ENCODE data around the gene ENGASE.

ENGASE gene

GRCh38 chr17:79034931-79035485 is 39.6 kb upstream of the ENGASE start:
- H3K4me3 ChIP-seq (ENCODE audit: control insufficient read depth, low read depth, low read length) = no peak overlapping the region
- no peak for DNase-seq (ENCODE audit: low read depth)
- TF ChIP-seq, protein P1, sequence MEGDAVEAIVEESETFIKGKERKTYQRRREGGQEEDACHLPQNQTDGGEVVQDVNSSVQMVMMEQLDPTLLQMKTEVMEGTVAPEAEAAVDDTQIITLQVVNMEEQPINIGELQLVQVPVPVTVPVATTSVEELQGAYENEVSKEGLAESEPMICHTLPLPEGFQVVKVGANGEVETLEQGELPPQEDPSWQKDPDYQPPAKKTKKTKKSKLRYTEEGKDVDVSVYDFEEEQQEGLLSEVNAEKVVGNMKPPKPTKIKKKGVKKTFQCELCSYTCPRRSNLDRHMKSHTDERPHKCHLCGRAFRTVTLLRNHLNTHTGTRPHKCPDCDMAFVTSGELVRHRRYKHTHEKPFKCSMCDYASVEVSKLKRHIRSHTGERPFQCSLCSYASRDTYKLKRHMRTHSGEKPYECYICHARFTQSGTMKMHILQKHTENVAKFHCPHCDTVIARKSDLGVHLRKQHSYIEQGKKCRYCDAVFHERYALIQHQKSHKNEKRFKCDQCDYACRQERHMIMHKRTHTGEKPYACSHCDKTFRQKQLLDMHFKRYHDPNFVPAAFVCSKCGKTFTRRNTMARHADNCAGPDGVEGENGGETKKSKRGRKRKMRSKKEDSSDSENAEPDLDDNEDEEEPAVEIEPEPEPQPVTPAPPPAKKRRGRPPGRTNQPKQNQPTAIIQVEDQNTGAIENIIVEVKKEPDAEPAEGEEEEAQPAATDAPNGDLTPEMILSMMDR (IDR thresholded peaks at IDR 0.05; ENCODE audit: control insufficient read depth, insufficient read depth, low read depth, low read length, missing control alignments) = no peak

- H3K4me3 ChIP-seq (ENCODE audit: control insufficient read depth, low read depth, low read length) = no peak overlapping the region
- DNase-seq (ENCODE audit: low read depth) = no peak
- TF ChIP-seq, protein P1 (IDR thresholded peaks at IDR 0.05; ENCODE audit: control insufficient read depth, insufficient read depth, low read depth, low read length, missing control alignments) = no peak
Observed at GRCh38 chr17:79035686-79036085, 38.9 kb upstream of the ENGASE start.

- TF ChIP-seq, protein P1 (IDR thresholded peaks at IDR 0.05; ENCODE audit: control insufficient read depth, insufficient read depth, low read depth, low read length, missing control alignments) = no peak
- H3K4me3 ChIP-seq (ENCODE audit: control insufficient read depth, low read depth, low read length) = no peak overlapping the region
- DNase-seq (ENCODE audit: low read depth) = no peak
Observed at GRCh38 chr17:79036181-79036580, 38.4 kb upstream of the ENGASE start.

- TF ChIP-seq, protein P1 (IDR thresholded peaks at IDR 0.05; ENCODE audit: control insufficient read depth, insufficient read depth, low read depth, low read length, missing control alignments) = no peak
- peak; percentile 94 for DNase-seq (ENCODE audit: low read depth)
- H3K4me3 ChIP-seq (ENCODE audit: control insufficient read depth, low read depth, low read length) = no peak overlapping the region
Observed at GRCh38 chr17:79036596-79036995, 38.0 kb upstream of the ENGASE start.

DNA sequence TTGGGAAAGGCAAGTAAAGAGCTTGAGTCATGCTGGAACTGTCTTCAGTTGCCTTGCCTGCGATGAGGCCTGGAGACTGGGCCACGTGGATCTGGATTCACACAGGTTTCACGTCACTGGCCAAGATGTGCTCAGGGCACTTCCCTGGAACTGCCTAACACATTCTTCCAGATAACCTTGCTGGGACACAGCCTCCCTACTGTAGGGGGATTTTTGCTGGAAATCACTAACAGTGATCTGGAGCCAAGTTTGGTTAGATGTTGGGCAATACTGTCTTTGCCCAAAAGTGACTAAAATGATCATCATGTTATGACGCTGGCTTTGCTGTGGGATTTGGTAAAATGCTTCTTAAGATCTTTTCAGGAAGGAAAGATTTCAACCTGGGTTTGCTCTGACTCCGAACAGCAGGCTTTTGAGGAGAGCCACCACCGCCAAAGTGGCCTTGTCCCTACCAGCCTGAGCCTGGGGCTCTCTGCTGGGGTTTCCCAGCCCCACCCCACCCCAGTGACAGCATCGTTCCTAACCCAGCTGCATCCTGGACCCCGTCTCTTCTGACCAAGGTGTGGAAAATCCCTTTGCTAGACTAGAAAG is 36.0 kb upstream of the ENGASE start:
- H3K4me3 ChIP-seq (ENCODE audit: control insufficient read depth, low read depth, low read length) = no peak overlapping the region
- DNase-seq (ENCODE audit: low read depth) = peak; percentile 99
- TF ChIP-seq, protein P1 (IDR thresholded peaks at IDR 0.05; ENCODE audit: control insufficient read depth, insufficient read depth, low read depth, low read length, missing control alignments) = no peak

DNA sequence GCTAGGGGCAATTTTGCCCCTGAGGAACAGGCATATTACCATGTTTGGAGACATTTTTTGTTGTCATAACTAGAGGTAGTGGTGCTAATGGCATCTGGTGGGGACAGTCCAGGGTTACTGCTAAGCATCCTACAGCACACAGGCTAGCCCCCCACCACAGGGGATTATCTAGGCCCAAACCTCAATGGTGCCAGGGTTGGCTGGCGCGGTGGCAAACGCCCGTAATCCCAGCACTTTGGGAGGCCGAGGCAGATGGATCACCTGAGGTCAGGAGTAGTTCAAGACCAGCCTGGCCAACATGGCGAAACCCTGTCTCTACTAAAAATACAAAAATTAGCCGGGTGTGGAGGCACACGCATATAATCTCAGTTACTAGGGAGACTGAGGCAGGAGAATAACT is 35.5 kb upstream of the ENGASE start:
- no peak for DNase-seq (ENCODE audit: low read depth)
- TF ChIP-seq, protein P1 (IDR thresholded peaks at IDR 0.05; ENCODE audit: control insufficient read depth, insufficient read depth, low read depth, low read length, missing control alignments) = no peak
- H3K4me3 ChIP-seq (ENCODE audit: control insufficient read depth, low read depth, low read length) = no peak overlapping the region
